H54 (cell line): ENCODE measurements around the gene ABTB2.
A peak's percentile ranks its signal among the peaks of the same experiment; 100 is the strongest.

Experiments used
- DNase-seq: peaks from one replicate; pipeline ENCODE4 v3.0.0; 2011; ENCODE audit warnings: low spot score, mixed read lengths; ENCODE audit not compliant: insufficient read length
- FAIRE-seq: peaks from 3 replicates; lab custom pipeline; 2011; peaks lifted over from hg19 to GRCh38; lab: Jason Lieb, UNC
- POLR2A ChIP-seq: IDR thresholded peaks from 2 replicates; pipeline ENCODE4 v1.6.1; 2011; ENCODE audit warnings: low read depth, mild to moderate bottlenecking, low read length

Gene ABTB2

DNA sequence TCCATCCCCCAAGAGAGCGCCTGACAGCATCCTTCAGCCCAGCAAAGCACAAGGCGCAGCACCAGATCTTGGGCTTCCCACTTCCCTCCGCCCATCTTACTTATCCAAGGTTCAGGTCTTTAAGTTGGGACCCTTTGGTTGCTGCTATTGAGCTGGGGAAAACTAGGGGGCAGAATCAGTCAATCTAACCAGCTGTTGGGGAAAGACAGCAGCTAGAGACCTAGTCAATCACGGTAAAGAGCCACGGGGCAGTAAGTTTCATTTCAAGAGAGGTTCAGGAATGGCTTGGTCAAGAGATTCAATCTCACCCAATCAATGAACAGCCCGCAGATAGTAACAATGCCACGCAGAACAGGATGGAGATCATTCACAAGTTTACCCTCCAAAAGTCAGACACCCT lies 1.7 kb downstream of the ABTB2 start:
- FAIRE-seq, result no peak
- no peak for DNase-seq

DNA sequence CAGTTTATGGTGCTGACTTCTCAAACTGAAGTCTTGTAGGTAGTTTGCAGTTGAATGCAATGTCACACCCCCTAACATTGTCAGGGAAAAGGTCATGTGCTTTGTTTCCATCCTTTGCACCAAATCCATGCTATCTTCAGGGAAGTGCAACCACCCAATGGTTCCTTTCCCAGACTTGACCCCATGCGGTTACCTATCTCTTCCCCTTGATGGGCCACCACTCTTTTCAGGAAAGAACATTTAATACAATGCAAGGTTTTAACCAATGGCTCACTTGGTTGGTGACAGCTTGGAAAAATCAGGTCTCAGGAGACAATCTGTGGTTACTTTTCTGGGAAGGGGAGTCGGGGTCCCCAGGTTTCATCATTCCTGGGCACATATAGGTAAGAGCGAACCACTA lies 2.1 kb downstream of the ABTB2 start:
- DNase-seq (no peak), FAIRE-seq (no peak)
- TF ChIP-seq POLR2A, result no peak

More for the DNA sequence above, 1.7 kb downstream of the ABTB2 start:
- TF ChIP-seq POLR2A, result no peak

DNA sequence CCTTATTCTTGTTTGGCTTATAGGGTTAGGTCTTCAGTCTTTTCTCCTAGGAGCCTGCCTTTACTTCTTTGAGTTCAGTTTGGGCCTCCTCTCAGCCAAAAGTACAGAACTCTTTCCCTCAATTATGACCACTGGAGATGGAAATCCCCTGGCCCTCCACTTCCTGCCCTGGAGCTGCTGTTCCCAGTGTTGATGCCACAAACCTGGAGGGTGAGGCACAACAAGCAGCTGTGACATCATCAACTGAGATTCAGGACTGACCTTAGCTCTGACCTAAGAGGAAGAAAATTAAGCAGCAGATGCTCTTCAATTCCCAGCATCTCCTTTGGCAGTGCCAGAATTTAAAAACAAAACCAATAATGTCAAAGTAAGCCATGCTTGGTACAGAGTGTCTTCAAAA lies 3.0 kb downstream of the ABTB2 start:
- no peak for FAIRE-seq

DNA sequence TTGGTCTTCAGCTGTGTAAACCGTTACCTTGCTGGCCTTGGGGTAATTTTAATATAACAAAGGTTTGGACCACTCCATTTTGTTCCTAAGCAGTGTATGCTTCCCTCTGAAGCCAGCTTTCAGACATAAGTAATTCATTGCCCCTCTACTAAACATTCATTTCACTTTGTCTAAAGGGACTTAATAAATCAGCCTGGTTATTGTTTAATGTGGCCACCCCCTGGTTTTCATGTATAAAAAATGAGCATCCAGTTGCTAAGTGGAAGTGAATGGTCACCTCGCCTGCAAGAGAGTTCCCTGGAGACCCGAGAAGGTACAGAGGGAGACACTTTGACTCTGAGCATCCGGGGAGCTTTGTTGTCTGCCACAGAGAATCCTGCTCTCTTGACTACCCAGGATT lies 3.9 kb downstream of the ABTB2 start:
- DNase-seq, result no peak
- TF ChIP-seq POLR2A, result no peak
- no peak for FAIRE-seq

More for the DNA sequence above, 3.0 kb downstream of the ABTB2 start:
- TF ChIP-seq POLR2A, result no peak
- no peak for DNase-seq

DNA sequence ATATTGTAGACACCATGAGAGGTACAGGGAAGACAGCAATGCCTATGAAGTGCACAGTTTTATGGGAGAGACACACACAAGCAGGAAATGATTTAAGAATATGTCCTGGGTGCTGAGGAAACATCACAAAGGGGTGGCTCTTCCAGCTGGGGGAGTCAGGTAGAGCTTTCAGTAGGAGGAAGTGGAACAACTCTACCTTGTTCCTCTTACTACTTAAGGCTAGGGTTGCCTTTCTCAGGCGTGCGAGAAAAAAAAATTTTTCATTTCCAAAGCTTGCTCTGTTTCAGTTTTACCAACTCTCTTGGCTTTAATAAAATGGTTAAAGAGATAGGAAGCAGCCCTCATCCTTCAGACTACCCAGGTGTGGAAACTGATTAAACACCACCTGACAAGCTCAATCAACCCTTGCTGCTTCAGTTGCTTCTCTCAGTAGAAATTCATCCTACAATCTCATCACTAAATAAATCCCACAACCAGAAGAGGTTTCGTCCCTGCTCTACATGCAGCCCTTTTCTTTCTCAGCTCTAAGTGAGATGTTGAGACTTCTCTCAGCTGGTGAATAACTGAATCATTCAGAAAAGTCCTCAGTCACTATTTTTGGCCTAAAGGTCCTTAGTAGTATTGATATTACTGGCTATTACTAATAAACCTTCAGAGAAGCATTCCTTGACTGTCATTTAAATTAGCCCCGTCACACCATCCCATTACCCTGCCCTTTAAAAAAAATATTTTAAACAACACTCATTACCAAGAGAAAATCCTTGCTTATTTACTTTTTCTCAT lies 5.9 kb downstream of the ABTB2 start:
- FAIRE-seq, result no peak
- TF ChIP-seq POLR2A, result no peak
- no peak for DNase-seq

DNA sequence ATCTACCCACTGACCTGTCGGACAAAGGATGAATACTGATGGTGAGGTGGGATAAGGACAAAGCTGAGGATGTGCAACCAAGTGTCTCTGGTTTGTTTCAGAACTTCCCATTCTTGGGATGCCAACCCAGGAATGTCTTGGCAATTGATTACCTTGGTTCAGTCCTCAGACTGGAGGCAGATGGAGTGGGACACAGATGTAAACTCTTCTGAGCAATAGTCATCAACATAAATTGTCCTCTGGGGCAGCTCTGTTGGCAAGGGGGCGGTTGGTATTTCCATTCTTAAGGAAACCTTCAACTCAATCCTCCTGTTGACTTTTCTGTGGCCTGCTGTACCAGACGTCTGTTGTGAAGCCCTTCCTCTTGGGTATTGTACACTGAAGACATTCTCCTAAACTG lies 6.8 kb downstream of the ABTB2 start:
- DNase-seq (no peak), FAIRE-seq (no peak)
- TF ChIP-seq POLR2A, result no peak

DNA sequence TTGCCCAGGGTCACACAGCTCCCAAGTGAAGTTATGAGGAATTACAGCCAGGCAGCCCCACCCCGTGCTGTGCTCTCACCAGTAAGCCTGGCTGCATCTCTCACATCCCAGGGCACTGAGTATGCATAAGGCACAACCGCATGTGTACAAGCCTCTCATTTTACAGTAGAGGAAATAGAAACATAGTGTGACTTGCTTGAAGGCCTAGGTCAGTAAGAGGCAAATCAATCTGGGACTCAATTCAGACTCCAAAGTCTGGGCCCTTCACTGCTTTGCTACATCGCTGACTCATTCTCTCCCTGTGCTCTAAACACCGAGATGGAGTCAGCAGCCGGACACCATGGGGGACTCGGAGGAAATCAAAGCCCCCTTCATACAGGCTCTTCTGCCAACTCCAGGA lies 7.9 kb downstream of the ABTB2 start:
- no peak for DNase-seq
- no peak for TF ChIP-seq POLR2A
- FAIRE-seq, result no peak

DNA sequence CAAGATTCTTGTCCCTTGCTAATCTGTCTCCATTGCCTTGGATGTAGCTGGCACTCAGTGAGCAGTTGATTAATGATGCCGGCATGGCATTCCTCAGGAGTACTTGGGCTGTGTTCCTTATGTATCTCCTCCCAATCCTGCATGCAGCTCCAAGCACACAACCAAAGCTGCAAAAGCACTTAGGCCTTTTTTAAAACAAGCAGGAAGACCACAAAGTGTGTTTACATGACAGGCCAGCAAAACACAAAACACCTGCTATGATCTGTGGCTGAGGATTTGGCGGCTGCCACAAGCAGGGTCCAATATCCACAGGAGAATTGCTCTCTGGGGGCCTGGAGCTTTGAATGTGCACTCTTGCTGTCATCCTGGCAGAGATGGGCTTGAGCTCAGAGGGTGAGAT lies 8.9 kb downstream of the ABTB2 start:
- FAIRE-seq (no peak), DNase-seq (no peak)
- no peak for TF ChIP-seq POLR2A

DNA sequence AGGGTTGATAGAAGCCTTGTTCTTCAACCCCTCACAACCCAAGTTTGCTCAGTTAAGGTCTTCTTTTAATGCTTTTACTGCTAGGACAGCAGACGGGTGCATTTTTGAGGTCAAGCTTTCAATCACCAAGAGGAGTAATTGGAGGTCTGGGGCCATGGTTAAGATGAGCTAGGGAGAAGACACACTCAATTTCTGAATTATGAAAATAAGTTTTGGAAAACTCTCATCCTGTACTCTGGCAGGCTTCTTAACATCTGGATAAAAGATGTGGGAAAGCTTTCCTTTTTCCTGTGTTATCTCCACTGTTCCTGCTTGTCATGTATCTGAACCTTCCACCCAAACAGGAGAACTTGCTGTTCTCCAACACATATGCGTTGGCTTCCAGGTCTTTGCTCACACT lies 9.7 kb downstream of the ABTB2 start:
- no peak for DNase-seq
- TF ChIP-seq POLR2A, result no peak
- FAIRE-seq, result no peak

DNA sequence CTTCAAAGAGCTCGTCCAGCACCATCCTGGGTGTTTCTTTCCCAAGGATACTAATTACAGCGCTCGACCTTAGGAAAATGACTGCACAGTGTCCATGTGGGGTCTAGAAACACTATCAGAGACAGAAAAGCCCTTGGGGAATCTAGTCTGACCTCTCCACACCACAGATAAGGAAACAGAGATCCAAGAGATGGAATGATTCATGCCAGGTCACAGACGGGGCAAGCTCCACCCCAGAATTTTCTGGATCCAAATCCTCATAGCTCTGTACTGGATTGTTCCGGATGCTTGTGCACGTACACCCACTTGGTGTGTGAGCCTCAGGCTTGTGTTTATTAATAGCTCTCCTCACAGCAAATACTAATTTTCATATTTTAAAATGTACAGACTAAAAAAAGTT lies 11.3 kb downstream of the ABTB2 start:
- TF ChIP-seq POLR2A, result no peak
- DNase-seq, result no peak
- no peak for FAIRE-seq

DNA sequence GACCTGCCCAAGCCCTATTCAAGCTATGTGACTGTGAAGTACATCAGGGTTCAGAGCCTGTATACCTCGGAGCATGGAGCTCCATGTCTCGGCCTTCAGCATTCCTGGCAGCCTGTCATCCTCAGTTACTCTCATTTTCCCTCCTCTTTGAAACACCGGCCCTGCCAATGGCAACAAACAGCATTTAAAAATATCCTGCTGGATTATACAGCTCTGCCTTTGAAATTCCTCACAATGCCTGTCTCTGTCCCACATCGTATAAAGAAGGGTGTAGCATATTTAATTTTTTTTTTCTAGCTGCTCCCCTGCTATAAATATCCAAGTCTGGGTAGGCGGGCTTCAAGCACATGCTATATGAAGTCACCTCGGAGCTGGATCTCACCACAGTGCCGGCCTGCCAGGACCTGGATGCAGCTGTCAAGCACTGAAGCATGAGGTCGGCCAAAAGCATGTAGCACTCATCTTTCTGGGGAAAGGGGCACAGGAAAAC lies 11.8 kb downstream of the ABTB2 start:
- DNase-seq (no peak), FAIRE-seq (no peak)
- no peak for TF ChIP-seq POLR2A

DNA sequence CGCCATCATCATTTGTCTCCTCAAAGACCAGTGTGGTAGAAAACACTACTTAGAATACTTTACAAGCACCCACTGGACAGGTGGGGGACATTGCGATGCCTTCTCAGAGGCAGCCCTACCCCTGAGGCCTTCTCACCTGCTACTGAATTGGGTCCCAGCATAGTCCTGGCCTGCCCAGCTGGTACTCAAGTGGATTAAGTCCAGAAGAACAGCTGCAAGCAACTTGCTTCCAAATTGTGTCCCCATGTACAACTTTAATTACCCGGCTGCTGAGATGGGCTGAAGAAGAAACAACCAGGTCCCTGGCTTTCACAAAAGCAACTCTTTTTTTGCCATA lies 12.3 kb downstream of the ABTB2 start:
- FAIRE-seq (no peak), DNase-seq (no peak)

DNA sequence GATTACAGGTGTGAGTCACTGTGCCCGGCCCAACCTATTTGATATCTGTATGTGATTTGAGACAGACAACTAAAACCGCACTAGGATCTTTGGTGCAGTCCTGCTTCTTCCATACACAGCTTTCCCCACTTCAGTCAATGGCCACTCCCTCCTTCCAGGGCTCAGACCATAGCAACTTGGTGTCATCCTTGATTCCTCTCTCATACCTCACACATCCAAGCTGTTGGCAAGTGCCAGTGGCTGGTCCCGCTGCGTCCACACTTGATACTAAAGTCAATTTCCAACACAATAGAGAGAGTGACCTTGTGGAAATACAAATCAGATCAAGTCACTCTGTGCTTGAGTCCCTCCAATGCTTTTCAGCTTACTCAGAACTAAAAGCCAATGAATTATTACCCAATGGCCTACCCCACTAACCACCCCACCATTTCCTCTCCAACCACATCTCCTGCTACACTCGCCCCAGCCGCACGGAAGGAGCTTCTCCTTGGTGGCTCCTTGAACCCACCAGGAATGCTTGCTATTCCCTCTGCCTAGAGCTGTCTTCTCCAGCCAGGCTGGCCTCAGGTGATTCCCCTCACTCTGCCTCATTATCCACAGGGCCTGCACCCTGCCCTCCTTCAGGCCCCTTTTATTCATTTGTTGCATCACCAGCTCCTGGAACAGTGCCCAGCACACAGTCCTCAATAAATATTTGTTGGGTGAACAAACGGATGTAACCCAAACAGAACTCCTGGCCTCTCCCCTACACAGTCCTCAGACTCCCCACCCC lies 12.9 kb downstream of the ABTB2 start:
- FAIRE-seq (no peak), DNase-seq (peak; percentile 64)
- TF ChIP-seq POLR2A, result no peak

More for the DNA sequence above, 12.3 kb downstream of the ABTB2 start:
- no peak for TF ChIP-seq POLR2A

DNA sequence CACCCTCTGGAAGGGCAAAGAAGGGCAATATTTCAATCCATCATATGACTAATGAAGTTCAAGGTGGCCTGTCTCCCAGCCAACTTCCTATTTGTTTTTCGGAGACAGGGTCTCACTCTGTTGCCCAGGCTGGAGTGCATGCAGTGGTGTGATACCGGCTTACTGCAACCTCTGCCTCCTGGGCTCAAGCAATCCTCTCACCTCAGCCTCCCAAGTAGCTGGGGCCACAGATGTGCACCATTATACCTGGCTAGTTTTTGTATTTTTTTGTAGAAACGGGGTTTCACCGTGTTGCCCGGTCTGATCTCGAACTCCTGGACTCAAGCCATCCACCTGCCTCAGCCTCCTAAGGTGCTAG lies 13.4 kb downstream of the ABTB2 start:
- FAIRE-seq (no peak), DNase-seq (no peak)

More for the DNA sequence above, 13.4 kb downstream of the ABTB2 start:
- no peak for TF ChIP-seq POLR2A
